Measurements from ENCODE around the gene BMP7.

GRCh38 chr20:57214427-57214826 is 52.0 kb downstream of the BMP7 start:
- TF ChIP-seq CENPX (CRISPR knock-in tag; IDR thresholded peaks at IDR 0.05) (no peak), TBX3 (IDR thresholded peaks at IDR 0.05; ENCODE audit: borderline replicate concordance) (no peak), MIER2 (CRISPR knock-in tag; IDR thresholded peaks at IDR 0.05) (no peak), E2F5 (CRISPR knock-in tag; conservative IDR thresholded peaks at IDR 0.05) (no peak), CTCF (CRISPR knock-in tag; IDR thresholded peaks at IDR 0.05) (no peak), TFDP2 (CRISPR knock-in tag; IDR thresholded peaks at IDR 0.05) (no peak), ZBTB26 (CRISPR knock-in tag; IDR thresholded peaks at IDR 0.05; ENCODE audit: borderline replicate concordance) (no peak), FOXA1 (IDR thresholded peaks at IDR 0.05) (no peak), FOXA1 (CRISPR knock-in tag; IDR thresholded peaks at IDR 0.05) (no peak), ZFP37 (CRISPR knock-in tag; IDR thresholded peaks at IDR 0.05; ENCODE audit: borderline replicate concordance) (no peak), ZNF660 (CRISPR knock-in tag; IDR thresholded peaks at IDR 0.05; ENCODE audit: borderline replicate concordance, low read depth) (no peak), HES4 (CRISPR knock-in tag; IDR thresholded peaks at IDR 0.05; ENCODE audit: borderline replicate concordance) (no peak)
